Bone marrow (tissue), 2 donors: Measurements from ENCODE around the gene SLC15A3.

Source experiments
- DNase-seq, 2 donors: peaks; one replicate each; lab custom pipeline; 2025; lab: John Stamatoyannopoulos, UW

SLC15A3 gene

GRCh38 chr11:60928563-60929001 lies 23.4 kb downstream of the SLC15A3 start:
- no peak for DNase-seq

- DNase-seq, result no peak
Observed at GRCh38 chr11:60927600-60927999, 24.4 kb downstream of the SLC15A3 start.

- DNase-seq, result no peak
Observed at GRCh38 chr11:60927061-60927592, 24.8 kb downstream of the SLC15A3 start.

GRCh38 chr11:60926500-60926899 lies 25.5 kb downstream of the SLC15A3 start:
- DNase-seq, result no peak

- DNase-seq, result no peak
Observed at GRCh38 chr11:60925868-60926267, 26.1 kb downstream of the SLC15A3 start.

- no peak for DNase-seq
Observed at GRCh38 chr11:60924906-60925853, 26.8 kb downstream of the SLC15A3 start.

- DNase-seq, result no peak
Observed at GRCh38 chr11:60924110-60924905, 27.7 kb downstream of the SLC15A3 start, which contains the start of gene TMEM132A. TSS of gene TMEM132A (plus strand) at chr11:60924460. CDS start at chr11:60924634, 174 bp downstream.

- no peak for DNase-seq
Observed at GRCh38 chr11:60923800-60924109, 28.2 kb downstream of the SLC15A3 start.

- DNase-seq, result no peak
Observed at GRCh38 chr11:60923326-60923725, 28.6 kb downstream of the SLC15A3 start.

GRCh38 chr11:60922906-60923305 lies 29.1 kb downstream of the SLC15A3 start:
- DNase-seq, result no peak

- DNase-seq, result no peak
Observed at GRCh38 chr11:60921777-60922335, 30.1 kb downstream of the SLC15A3 start.

GRCh38 chr11:60921259-60921658 lies 30.7 kb downstream of the SLC15A3 start:
- DNase-seq, result no peak

- DNase-seq, result no peak
Observed at GRCh38 chr11:60919956-60920355, 32.0 kb downstream of the SLC15A3 start.

- peak in 1 of 2 donors; percentile 58 for DNase-seq
Observed at GRCh38 chr11:60919320-60919719, 32.7 kb downstream of the SLC15A3 start.

- DNase-seq, result no peak
Observed at GRCh38 chr11:60918939-60919265, 33.1 kb downstream of the SLC15A3 start.

GRCh38 chr11:60918251-60918938 lies 33.6 kb downstream of the SLC15A3 start:
- DNase-seq, result no peak

- DNase-seq, result no peak
Observed at GRCh38 chr11:60917267-60917666, 34.7 kb downstream of the SLC15A3 start.

GRCh38 chr11:60916669-60917206 lies 35.2 kb downstream of the SLC15A3 start:
- no peak for DNase-seq

GRCh38 chr11:60915248-60915914 lies 36.6 kb downstream of the SLC15A3 start:
- peak; percentile 20 to 82 for DNase-seq

- no peak for DNase-seq
Observed at GRCh38 chr11:60914633-60915247, 37.2 kb downstream of the SLC15A3 start.
